Stimulated activated CD8-positive, alpha-beta memory T cell treated with anti-CD3 and anti-CD28 coated beads, Interleukin-2, amount 100 ng/mL, for 1 hour (primary cell): ENCODE measurements around the gene ADGRV1.
"Not testable (repeated sequence)": the region's sequence is repeated elsewhere in the genome, so short reads cannot be mapped to it uniquely, and the experiment has no call there.

Experiments
- DNase-seq, 2 donors: peaks; one replicate each; pipeline ENCODE4 v3.0.0-alpha.2; 2020; ENCODE audit warnings: low read depth in 2 of 2

The ADGRV1 gene

GRCh38 chr5:90902170-90902569 is 343.6 kb downstream of the ADGRV1 start:
- no peak for DNase-seq

DNA sequence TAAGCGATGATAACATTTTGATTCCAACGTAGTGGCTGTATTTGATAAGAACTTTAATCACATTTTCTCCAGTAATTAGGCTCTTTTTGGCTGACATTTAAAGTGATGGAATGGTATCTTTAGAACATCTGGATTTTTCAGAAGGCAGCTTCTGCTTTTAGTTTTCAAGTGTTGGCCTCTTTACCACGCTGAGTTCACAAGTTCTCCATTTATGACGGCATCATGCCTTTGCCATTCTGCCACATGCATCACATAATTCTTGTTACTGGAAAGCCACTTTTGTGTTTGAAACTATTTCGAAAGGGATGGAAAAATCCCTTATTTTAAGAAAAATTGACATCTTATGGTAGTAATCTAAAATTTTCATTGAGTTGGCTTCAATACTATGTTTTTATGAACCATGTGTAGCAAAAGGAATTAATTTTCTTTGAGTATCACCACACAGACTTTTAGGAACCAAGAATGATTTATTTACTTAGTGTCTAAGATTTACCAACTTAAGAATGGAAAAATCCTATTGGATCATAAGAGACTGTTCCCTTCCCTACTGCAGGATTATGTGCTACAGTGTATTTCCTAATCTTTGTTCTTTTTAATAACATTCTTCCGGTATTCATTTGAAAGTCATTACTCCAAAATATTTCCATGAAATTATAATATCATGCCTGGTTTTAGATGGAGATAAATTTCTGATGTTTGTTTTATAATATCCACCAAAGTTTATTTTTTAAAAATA is 344.2 kb downstream of the ADGRV1 start:
- DNase-seq: no peak

DNA sequence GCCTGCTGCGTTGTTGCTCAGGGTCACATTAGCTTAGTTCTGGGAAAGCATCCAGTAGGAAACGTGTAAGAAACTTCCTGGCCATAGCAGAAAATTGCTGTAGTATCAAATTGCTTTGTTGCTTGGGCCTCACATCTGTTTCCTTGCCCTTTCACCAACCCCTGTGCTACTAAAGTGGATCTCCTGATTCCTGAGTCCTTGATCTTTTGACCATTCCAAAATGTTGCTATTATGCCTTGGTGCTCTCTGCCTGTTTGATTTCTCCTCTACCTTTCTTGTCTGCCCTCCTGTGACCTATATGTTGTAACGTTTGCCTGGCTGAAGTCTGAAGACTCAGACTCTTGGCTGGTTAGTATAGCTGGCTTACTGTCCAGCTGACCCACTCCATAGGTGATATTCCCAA is 350.5 kb downstream of the ADGRV1 start:
- DNase-seq: no peak

DNA sequence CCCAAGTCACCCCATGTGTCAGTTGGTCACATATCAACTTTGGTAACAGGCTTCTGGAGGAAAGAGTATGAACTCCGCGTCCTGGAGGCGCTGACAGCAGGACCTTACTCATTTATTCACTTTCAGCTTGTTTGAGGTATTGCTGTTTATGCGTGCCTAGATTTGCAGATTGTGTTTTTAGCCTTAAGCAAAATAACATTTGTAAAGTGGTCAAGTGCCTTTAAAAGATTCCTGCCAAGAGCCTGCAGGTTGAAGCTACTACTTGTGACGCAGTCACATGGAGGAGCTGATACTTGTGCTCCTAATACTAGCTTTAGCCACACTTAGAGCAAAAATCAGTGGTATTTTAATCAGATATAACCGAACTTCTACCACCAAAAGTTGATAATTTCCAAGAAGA is 351.3 kb downstream of the ADGRV1 start:
- DNase-seq: no peak

DNA sequence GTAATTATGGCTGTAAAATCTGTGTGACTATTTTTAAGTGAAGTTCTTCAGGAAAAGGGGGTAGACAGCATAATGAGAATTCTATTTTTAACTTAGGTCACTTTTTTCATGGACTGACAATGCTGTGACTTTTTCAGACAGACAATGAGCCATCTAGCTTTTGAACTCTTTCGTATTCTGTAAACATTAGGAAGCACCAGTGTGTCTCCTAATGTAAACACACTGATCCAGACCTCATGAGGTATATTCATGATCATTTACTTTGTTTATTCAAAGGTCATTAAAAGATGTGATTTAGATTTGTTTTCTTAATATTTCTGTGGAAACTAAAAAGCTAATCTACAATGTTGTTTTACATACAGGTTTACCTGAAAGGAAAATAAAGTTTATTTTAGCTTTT is 352.6 kb downstream of the ADGRV1 start:
- DNase-seq: no peak

DNA sequence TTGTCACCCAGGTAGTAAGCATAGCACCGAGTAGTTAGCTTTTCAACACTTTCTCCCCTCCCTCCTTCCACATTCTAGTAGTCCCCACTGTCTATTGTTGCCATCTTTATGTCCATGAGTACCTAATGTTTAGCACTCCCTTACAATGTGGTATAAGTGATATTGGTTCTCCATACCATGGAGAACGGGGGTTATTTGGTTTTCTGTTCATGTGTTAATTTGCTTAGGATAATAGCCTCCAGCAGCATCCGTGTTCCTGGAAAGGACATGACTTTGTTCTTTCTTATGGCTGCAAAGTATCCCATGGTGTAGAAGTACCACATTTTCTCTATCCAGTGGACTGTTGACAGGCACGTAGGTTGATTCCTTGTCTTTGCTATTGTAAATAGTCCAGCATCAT is 353.9 kb downstream of the ADGRV1 start:
- DNase-seq: no peak

GRCh38 chr5:90915393-90915792 is 356.8 kb downstream of the ADGRV1 start:
- no peak for DNase-seq

DNA sequence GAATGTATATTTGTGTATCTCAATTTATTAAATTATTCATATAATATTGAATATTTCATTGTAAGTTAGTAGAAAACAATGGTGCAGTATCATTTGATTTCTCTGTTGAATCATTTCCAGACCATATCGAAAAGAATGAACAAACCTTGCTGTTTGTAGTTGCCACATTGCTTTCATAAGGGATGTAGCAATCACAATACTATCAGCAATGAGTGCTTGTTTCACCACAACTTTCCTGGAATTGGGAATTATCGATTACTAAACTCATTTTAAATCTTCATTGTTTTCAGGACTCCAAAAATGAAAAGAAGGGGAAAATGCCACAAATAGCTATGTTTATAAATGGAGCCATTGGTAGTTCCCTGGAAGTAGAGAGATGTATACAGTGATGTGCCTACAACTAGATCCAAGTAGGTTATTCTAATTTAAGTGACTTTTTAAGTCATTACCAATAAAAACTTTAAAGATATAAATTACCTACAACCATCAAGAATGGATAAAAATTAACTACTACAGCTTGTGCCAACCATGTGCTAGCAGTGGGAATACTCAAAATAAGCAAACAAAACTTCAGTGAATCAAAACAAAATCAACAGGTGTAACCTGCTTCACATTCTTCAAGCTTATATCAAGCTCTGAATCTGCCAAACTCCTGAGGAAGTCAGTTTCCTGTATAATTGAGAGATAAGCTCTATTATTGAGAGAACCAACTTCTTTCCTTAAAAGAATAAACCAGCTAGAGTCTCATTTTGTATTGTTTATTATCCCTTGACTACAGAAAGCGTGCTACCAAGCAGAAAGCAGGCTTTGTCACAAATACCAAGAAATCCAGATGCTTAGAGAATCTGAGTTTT is 358.6 kb downstream of the ADGRV1 start:
- no peak for DNase-seq

DNA sequence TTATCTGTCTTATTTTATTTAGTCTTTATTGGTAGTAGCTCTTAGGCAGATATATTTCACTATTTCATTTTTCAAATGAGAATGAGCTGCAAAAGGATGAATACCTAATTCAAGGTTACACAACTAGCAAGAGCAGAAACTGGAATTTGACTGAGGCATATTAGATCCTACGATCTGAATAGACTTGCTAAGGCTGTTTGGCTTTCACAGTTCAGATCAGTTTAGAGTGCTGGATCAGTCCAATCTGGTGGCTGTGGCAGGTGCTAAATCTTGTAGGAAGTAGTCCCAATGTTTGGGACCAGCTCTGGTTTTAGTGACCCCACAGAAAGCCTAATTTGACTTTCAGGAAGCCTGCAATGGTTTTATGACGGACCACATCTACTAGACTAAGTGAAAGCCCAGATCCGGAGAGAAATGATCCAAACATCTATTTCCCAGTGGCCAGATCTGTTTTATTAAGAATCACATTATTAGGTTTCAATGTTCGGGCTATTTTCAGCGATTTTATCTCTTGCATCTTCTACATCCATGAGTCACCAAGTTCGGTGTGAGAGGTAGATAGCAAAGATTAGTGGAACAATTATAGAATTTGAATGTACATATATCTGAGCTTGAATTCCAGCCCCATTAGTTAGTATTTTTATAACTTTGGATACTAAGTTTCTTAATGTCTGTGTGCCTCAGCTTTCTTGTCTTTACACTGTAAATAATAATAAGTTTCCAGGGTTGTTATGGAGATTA is 359.5 kb downstream of the ADGRV1 start:
- DNase-seq: no peak

- no peak for DNase-seq
Measured at GRCh38 chr5:90921418-90921973, 362.9 kb downstream of the ADGRV1 start.

DNA sequence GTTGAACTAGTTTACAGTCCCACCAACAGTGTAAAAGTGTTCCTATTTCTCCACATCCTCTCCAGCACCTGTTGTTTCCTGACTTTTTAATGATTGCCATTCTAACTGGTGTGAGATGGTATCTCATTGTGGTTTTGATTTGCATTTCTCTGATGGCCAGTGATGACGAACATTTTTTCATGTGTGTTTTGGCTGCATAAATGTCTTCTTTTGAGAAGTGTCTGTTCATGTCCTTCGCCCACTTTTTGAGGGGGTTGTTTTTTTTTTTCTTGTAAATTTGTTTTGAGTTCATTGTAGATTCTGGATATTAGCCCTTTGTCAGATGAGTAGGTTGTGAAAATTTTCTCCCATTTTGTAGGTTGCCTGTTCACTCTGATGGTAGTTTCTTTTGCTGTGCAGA is 365.6 kb downstream of the ADGRV1 start:
- not testable (repeated sequence) for DNase-seq

DNA sequence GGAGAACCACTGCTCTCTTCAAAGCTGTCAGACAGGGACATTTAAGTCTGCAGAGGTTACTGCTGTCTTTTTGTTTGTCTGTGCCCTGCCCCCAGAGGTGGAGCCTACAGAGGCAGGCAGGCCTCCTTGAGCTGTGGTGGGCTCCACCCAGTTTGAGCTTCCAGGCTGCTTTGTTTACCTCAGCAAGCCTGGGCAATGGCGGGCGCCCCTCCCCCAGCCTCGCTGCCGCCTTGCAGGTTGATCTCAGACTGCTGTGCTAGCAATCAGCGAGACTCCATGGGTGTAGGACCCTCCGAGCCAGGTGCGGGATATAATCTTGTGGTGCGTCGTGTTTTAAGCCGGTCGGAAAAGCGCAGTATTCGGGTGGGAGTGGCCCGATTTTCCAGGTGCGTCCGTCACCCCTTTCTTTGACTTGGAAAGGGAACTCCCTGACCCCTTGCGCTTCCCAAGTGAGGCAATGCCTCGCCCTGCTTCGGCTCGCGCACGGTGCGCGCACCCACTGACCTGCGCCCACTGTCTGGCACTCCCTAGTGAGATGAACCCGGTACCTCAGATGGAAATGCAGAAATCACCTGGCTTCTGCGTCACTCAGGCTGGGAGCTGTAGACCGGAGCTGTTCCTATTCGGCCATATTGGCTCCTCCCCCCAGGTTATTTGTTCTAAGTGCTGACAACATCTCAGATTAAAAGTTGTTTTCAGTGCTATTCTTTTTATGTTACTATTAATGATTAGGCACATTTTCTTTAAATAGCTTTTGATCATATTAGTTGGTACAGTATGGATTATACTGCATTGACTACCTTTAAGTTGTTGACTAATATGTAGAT is 370.6 kb downstream of the ADGRV1 start:
- DNase-seq: not testable (repeated sequence)

DNA sequence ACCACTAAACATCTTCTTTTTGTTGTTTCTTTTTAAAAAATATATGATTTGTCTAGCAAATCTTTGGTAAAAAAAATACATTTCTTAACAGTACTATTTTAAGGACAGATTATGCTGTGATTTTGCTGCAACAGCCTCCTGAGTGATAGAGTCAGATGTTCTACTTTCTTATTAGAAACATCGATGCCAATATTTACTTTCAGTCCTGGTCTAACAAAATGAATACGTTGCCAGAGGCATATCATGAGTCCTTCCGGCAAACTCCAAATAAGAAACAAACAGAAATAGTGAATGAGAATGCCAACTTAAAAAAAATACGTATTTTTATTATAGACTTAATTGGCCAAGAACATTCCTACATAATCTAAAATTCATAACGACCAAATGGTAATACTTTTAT is 371.5 kb downstream of the ADGRV1 start:
- no peak for DNase-seq

- no peak for DNase-seq
Measured at GRCh38 chr5:90930756-90931431, 372.3 kb downstream of the ADGRV1 start.

GRCh38 chr5:90932052-90932699 is 373.6 kb downstream of the ADGRV1 start:
- no peak for DNase-seq

- DNase-seq: no peak
Measured at GRCh38 chr5:90933298-90933697, 374.7 kb downstream of the ADGRV1 start.

GRCh38 chr5:90934091-90934719 is 375.6 kb downstream of the ADGRV1 start:
- DNase-seq: no peak

DNA sequence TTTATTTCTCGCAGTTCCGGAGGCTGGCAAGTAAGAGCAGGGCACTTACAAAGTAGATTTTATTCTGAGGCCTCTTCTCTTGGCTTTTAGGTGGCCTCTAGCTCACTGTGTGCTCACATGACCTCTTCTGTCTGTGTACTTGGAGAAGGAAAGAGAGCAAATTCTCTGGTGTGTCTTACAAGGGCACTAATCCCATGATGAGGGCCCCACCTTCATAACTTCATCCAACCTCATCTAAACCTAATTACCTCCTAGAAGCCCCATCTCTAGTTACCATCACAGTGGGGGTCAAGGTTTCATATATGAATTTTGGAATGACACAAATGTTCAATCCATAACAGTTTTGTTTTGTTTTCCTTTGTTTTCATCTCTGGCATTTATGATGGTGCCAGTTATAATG is 376.1 kb downstream of the ADGRV1 start:
- no peak for DNase-seq

DNA sequence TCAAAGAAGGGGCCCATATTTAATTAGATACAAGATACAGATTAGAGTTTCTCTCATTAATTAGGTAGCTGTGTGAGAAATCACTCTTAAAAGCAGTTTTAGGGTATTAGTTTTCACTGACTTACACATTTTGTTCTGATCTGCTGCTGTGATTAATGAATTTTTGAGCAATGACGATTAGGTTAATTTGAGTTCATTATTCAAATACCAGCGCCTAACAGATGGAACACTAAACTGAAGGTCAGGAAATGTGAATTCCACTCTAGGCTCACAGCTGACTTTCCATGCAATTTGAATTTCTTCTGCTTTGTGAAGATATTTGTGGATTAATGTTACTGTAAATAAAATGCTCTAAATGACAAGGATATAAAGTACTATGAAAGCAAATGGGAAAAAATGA is 380.6 kb downstream of the ADGRV1 start:
- no peak for DNase-seq
